CD4-positive, alpha-beta T cell treated with Interleukin-2 at 100 ng/mL for 4 hours (primary cell): Measurements from ENCODE around the gene PMCH.
"Not testable (repeated sequence)": the region's sequence is repeated elsewhere in the genome, so short reads cannot be mapped to it uniquely, and the experiment has no call there.

ENCODE experiments used
- DNase-seq: peaks from one replicate; pipeline ENCODE4 v3.0.0-alpha.2; 2020; ENCODE audit warnings: low spot score

Gene PMCH

DNA sequence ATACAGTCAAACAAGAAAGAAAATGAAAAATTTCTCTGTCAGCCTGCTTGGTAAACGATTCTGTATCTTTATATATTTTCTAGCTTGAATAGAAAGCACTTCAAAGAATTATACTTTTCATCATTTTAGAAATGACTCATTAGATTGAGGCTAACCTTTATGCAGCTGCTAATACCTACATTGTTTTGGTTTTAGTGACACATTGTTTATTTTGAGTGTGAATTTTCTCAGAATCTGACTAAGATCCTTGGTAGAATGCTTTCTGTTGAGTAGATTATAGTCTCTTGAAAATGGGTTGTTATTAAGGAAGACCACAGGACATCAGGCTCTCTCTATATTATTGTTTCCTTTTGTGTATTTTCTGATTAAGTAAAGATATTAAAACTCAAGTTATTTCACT is at the start of gene PMCH:
TSS of gene PMCH (minus strand) at position 45 of the 400 bp plus-strand sequence. CDS start 63 bp downstream, outside the sequence.
- DNase-seq = peak; percentile 14

DNA sequence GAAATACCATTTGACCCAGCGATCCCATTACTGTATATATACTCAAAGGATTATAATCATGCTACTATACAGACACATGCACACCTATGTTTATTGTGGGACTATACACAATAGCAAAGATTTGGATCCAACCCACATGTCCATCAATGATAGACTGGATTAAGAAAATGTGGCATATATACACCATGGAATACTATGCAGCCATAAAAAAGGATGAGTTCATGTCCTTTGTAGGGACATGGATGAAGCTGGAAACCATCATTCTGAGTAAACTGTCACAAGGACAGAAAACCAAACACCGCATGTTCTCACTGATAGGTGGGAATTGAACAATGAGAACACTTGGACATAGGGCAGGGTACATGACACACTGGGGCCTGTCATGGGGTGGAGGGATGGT is 43.2 kb upstream of the PMCH start:
- not testable (repeated sequence) for DNase-seq

- DNase-seq = no peak
These were observed 37.0 kb upstream of the PMCH start for GRCh38 chr12:102234599-102234998.

DNA sequence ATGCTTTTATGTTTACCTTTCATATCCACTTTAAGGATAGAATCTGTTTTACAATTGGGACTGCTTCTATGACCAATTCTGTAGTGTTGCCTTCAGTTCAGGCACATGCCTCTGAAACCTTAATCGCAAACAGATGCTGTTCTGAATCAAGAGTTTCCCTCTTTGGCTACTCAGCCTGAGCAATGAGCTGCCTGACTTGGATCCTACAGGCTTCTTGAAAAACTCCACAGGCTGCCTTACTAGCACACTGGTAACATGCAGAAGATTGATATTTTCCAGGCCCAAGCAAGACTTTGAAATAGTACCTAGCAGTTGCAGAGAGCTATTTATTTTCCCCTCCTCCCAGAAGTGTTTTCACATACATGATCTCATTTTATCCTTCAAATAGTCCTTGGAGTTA is 34.8 kb upstream of the PMCH start:
- DNase-seq = no peak

- DNase-seq = no peak
These were observed 34.4 kb upstream of the PMCH start for GRCh38 chr12:102232036-102232435.

- DNase-seq = no peak
These were observed 30.3 kb upstream of the PMCH start for GRCh38 chr12:102227954-102228353.

DNA sequence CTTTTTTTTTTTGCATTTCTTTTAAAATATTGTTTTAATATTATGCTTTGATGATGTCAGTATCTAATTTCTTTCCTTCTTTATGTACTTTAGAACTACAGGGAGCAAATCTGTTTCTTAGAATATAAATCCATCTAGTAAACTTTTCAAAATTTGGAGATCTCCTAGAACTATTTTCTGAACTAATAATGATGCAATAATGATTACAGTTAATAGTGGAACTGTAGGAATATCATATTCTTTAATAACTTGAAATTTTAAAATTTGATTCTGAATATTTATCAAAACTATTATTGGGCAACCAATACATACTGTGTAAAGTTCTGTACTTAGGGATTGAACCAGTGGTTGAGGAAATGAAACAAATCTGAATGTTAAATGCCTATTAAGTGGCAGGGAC is 23.1 kb upstream of the PMCH start:
- no peak for DNase-seq

DNA sequence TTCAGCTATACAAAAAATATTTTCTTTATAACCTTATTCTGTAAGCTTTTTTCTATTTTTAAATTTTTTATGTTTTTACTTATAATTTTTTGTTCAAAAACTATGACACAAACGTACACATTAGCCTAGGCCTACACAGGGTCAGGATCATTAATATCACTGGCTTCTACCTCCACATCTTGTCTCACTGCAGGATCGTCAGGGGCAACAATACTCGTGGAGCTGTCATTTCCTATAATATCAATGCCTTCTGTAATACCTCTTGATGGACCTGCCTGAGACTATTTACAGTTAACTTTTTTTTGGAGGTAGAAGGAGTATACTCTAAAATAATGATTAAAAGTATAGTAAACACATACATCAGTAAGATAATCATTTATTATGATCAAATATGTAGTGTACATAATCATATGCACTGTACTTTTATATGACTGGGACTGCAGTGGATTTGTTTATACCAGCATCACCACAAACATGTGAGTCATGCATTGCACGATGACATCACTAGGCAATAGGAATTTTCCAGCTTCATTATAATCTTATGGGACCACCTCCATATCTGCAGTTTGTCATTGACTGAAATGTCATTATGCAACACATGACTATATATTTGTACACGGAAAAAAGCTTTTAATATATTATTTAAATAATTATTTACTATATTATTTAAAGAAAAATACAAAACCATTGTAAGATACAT is 18.5 kb upstream of the PMCH start:
- no peak for DNase-seq

DNA sequence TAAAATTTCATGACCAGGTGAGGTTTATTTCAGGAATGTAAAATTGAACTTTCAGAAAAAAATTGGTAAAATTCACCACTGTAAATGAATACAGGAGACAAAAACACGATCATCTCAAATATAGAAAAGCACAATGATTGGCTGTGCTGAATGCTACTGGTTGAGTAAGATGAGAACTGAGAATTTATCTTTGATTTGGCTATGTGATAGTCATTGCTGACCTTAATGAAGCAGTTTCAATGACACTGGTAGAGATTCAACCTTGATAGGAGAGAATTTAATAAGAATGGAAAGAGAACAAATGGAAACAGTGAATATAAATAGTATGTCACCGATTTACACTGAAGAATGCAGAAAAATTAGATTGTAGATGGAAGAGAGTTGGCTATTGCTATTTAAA is 6.4 kb upstream of the PMCH start:
- no peak for DNase-seq

- no peak for DNase-seq
These were observed 4.9 kb upstream of the PMCH start for GRCh38 chr12:102202556-102202955.

GRCh38 chr12:102201436-102202061 is 3.9 kb upstream of the PMCH start:
- DNase-seq = no peak

DNA sequence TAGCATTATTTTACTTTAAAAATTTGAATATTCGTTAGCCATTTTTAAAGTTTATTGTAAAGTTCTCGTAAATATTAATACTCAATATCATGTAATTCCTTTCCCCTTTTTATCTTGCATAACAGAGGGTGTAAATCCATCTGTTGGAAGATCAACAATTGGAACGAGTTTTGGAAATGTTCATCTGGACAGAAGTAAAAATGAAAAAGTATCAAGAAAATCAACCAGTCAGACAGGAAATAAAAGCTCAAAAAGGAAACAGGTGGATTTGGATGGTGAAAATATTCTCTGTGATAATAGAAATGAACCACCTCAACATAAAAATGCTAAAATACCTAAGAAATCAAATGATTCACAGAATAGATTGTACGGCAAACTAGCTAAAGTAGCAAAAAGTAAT is 1.8 kb downstream of the PMCH start:
- no peak for DNase-seq

DNA sequence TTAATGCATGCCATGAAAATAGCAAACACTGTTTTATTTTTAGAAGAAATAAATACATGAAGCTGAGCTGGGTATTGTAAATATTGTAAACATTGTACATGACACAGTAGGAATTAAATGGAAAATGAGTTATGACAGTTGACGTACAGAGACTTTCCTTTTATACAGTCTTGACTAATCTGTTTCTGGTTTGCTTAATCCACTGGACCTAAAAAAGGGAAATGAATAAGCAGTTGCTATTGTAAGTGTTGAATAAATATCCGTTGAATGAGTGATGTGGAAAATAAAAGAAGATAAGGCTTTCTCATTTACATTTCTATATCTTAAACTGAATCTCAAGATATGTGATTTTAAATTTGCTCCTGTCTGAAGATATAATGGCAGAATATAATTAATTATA is 15.0 kb downstream of the PMCH start:
- no peak for DNase-seq

- DNase-seq = no peak
These were observed 22.9 kb downstream of the PMCH start for GRCh38 chr12:102174761-102175160.

DNA sequence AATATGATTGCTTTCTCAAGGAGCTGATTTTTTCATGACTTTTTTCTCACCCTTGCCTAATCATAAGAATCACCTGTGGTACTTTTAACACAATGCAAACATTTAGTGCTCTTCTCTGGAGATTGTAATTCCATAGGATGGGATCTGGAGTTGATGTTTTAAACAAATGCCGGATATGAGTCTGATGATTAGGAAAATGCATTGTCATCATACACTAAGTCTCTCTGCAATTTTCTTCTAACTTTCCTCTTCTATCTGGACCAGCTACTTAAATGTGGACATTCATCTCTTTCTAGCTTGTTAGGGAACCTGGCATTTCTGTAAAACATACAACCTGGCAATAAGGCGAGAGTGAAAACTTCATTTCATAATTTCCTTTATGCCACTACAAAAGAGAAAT is 23.5 kb downstream of the PMCH start:
- no peak for DNase-seq

GRCh38 chr12:102172436-102172835 is 25.2 kb downstream of the PMCH start:
- no peak for DNase-seq

- no peak for DNase-seq
These were observed 25.7 kb downstream of the PMCH start for GRCh38 chr12:102171951-102172350.

DNA sequence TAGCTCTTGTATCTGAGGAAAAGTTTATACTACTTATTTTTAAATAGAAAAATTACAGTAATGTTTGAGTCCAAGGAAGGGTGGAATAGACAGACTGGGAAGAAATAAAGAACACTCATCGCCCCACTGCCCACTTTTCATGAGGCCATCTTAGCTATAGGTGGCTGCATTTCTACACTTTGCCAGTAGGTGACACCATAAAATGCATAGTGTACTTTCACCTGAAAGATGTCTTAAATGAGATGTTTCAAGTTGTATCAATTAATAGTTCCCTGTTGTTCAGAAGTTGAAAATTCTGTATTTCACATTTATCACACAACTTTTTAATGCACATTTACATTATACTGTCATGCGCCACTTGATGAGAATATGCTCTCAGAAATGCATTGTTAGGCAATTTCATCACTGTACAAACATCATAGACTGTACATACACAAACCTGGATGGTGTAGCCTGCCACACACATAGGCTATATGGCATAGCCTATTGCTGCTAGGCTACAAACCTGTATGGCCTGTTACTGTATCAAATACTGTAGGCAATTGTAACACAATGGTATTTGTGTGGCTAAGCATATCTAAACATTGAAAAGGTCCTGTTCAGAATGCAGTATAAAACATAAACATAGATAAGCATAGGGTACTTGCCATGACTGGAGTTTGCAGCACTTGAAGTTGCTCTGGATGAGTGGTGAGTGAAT is 27.6 kb downstream of the PMCH start:
- peak; percentile 29 for DNase-seq

- no peak for DNase-seq
These were observed 29.6 kb downstream of the PMCH start for GRCh38 chr12:102167821-102168604.

DNA sequence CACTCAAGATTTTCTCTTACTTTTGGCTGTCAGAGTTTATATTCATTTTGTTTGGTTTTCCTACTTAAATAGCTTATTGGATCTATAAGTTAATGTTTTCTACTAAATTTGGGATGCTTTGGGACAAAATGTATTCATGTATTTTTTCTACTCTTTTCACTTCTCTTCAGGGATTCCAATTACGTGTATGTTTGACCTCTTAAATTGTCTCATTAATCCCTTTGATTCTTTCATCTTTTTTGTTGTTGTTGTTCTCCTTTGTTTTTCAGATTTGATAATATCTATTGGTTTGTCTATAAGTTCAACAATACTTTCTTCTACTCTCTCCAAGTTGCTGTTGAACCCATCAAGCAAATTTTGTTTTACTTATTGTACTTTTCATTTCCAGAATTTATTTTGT is 34.2 kb downstream of the PMCH start:
- DNase-seq = no peak

GRCh38 chr12:102155206-102155605 is 42.4 kb downstream of the PMCH start:
- DNase-seq = not testable (repeated sequence)

DNA sequence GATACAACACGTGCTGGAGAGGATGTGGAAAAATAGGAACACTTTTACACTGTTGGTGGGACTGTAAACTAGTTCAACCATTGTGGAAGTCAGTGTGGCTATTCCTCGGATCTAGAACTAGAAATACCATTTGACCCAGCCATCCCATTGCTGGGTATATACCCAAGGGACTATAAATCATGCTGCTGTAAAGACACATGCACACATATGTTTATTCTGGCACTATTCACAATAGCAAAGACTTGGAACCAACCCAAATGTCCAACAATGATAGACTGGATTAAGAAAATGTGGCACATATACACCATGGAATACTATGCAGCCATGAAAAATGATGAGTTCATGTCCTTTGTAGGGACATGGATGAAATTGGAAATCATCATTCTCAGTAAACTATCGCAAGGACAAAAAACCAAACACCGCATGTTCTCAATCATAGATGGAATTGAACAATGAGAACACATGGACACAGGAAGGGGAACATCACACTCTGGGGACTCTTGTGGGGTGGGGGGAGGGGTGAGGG is 50.5 kb downstream of the PMCH start:
- DNase-seq = not testable (repeated sequence)
